ENCODE measurements around the gene KLF18.

DNA sequence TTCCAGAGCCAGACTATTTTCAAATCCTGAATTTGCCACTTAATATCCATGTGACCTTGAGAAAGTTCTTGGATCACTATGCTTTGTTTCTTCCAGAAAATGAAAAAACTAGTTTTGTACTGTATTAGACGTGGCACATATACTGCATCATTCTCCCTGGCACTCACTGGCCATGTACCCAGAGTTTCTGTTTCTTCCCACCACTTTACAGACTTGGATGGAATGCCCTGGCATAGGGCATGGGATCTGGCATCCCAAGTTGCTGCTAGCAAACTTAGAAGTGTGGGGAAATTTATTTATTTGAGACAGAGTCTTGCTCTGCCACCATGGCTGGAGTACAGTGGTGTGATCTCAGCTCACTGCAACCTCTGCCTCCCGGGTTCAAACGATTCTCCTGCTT lies 10.0 kb downstream of the KLF18 start:
- TF ChIP-seq TARDBP (IDR thresholded peaks at IDR 0.05) (no peak), HDGF (IDR thresholded peaks at IDR 0.05; ENCODE audit: borderline replicate concordance) (no peak), L3MBTL2 (conservative IDR thresholded peaks at IDR 0.05) (no peak), ZNF384 (IDR thresholded peaks at IDR 0.05) (no peak), FOXM1 (IDR thresholded peaks at IDR 0.05; ENCODE audit: borderline replicate concordance) (no peak), ARNT (IDR thresholded peaks at IDR 0.05) (no peak)
